Measurements from ENCODE around the gene AMN.
"Not testable (repeated sequence)": the region's sequence is repeated elsewhere in the genome, so short reads cannot be mapped to it uniquely, and the experiment has no call there.

The AMN gene

GRCh38 chr14:102885737-102886447 is 36.6 kb upstream of the AMN start:
- FAIRE-seq: no peak
- DNase-seq (ENCODE audit: insufficient read length): no peak
- TF ChIP-seq POLR2A (IDR thresholded peaks at IDR 0.05; ENCODE audit: low read depth, low read length) (no peak), POLR2AphosphoS5 (IDR thresholded peaks at IDR 0.05; ENCODE audit: low read depth, low read length) (peak; percentile 49; the same call in 1 of the 2 replicates)

GRCh38 chr14:102888748-102889147 is 33.7 kb upstream of the AMN start:
- no peak for TF ChIP-seq TAF1 (IDR thresholded peaks at IDR 0.05; ENCODE audit: borderline replicate concordance, low read depth, low read length)
- TF ChIP-seq POLR2AphosphoS5 (IDR thresholded peaks at IDR 0.05; ENCODE audit: low read depth, low read length): no peak
- no peak for TF ChIP-seq POLR2A (IDR thresholded peaks at IDR 0.05; ENCODE audit: low read depth, low read length)

GRCh38 chr14:102889615-102890014 is 32.8 kb upstream of the AMN start:
- FAIRE-seq (no peak), DNase-seq (ENCODE audit: insufficient read length) (no peak)
- TF ChIP-seq TAF1 (IDR thresholded peaks at IDR 0.05; ENCODE audit: borderline replicate concordance, low read depth, low read length) (no peak), POLR2A (IDR thresholded peaks at IDR 0.05; ENCODE audit: low read depth, low read length) (no peak), POLR2AphosphoS5 (IDR thresholded peaks at IDR 0.05; ENCODE audit: low read depth, low read length) (no peak)

More at GRCh38 chr14:102888748-102889147, 33.7 kb upstream of the AMN start:
- DNase-seq (ENCODE audit: insufficient read length) (no peak), FAIRE-seq (no peak)

- DNase-seq (ENCODE audit: insufficient read length) (no peak), FAIRE-seq (no peak)
- TF ChIP-seq POLR2A (IDR thresholded peaks at IDR 0.05; ENCODE audit: low read depth, low read length): no peak
- no peak for TF ChIP-seq TAF1 (IDR thresholded peaks at IDR 0.05; ENCODE audit: borderline replicate concordance, low read depth, low read length)
- TF ChIP-seq POLR2AphosphoS5 (IDR thresholded peaks at IDR 0.05; ENCODE audit: low read depth, low read length): no peak
Measured at GRCh38 chr14:102891111-102891510, 31.4 kb upstream of the AMN start.

- no peak for DNase-seq (ENCODE audit: insufficient read length)
- TF ChIP-seq POLR2A (IDR thresholded peaks at IDR 0.05; ENCODE audit: low read depth, low read length) (no peak), POLR2AphosphoS5 (IDR thresholded peaks at IDR 0.05; ENCODE audit: low read depth, low read length) (no peak), TAF1 (IDR thresholded peaks at IDR 0.05; ENCODE audit: borderline replicate concordance, low read depth, low read length) (no peak)
- peak; percentile 24 for FAIRE-seq
Measured at GRCh38 chr14:102891556-102891955, 30.9 kb upstream of the AMN start.

GRCh38 chr14:102892651-102893050 is 29.8 kb upstream of the AMN start:
- FAIRE-seq (no peak), DNase-seq (ENCODE audit: insufficient read length) (no peak)
- no peak for TF ChIP-seq POLR2A (IDR thresholded peaks at IDR 0.05; ENCODE audit: low read depth, low read length)
- TF ChIP-seq POLR2AphosphoS5 (IDR thresholded peaks at IDR 0.05; ENCODE audit: low read depth, low read length): no peak
- no peak for TF ChIP-seq TAF1 (IDR thresholded peaks at IDR 0.05; ENCODE audit: borderline replicate concordance, low read depth, low read length)

- TF ChIP-seq TAF1 (IDR thresholded peaks at IDR 0.05; ENCODE audit: borderline replicate concordance, low read depth, low read length): no peak
- TF ChIP-seq POLR2AphosphoS5 (IDR thresholded peaks at IDR 0.05; ENCODE audit: low read depth, low read length): no peak
- no peak for TF ChIP-seq POLR2A (IDR thresholded peaks at IDR 0.05; ENCODE audit: low read depth, low read length)
- DNase-seq (ENCODE audit: insufficient read length) (no peak), FAIRE-seq (no peak)
Measured at GRCh38 chr14:102893452-102893851, 29.0 kb upstream of the AMN start.

- DNase-seq (ENCODE audit: insufficient read length); FAIRE-seq: not testable (repeated sequence)
Measured at GRCh38 chr14:102896735-102897134, 25.7 kb upstream of the AMN start.

GRCh38 chr14:102897299-102898027 is 25.0 kb upstream of the AMN start:
- peak; percentile 54 for FAIRE-seq

GRCh38 chr14:102898298-102898697 is 24.2 kb upstream of the AMN start:
- TF ChIP-seq POLR2A (IDR thresholded peaks at IDR 0.05; ENCODE audit: low read depth, low read length) (no peak), TAF1 (IDR thresholded peaks at IDR 0.05; ENCODE audit: borderline replicate concordance, low read depth, low read length) (no peak), POLR2AphosphoS5 (IDR thresholded peaks at IDR 0.05; ENCODE audit: low read depth, low read length) (no peak)
- no peak for FAIRE-seq
- DNase-seq (ENCODE audit: insufficient read length): no peak

More at GRCh38 chr14:102897299-102898027, 25.0 kb upstream of the AMN start:
- TF ChIP-seq POLR2A (IDR thresholded peaks at IDR 0.05; ENCODE audit: low read depth, low read length) (no peak), POLR2AphosphoS5 (IDR thresholded peaks at IDR 0.05; ENCODE audit: low read depth, low read length) (no peak), TAF1 (IDR thresholded peaks at IDR 0.05; ENCODE audit: borderline replicate concordance, low read depth, low read length) (no peak)
- no peak for DNase-seq (ENCODE audit: insufficient read length)

GRCh38 chr14:102898776-102899515 is 23.5 kb upstream of the AMN start:
- DNase-seq (ENCODE audit: insufficient read length) (no peak), FAIRE-seq (peak; percentile 68)
- TF ChIP-seq POLR2A (IDR thresholded peaks at IDR 0.05; ENCODE audit: low read depth, low read length) (no peak), TAF1 (IDR thresholded peaks at IDR 0.05; ENCODE audit: borderline replicate concordance, low read depth, low read length) (no peak), POLR2AphosphoS5 (IDR thresholded peaks at IDR 0.05; ENCODE audit: low read depth, low read length) (peak; percentile 65)

All from GM12892 (cell line).